Measurements from ENCODE around the gene ZC3H14.

DNA sequence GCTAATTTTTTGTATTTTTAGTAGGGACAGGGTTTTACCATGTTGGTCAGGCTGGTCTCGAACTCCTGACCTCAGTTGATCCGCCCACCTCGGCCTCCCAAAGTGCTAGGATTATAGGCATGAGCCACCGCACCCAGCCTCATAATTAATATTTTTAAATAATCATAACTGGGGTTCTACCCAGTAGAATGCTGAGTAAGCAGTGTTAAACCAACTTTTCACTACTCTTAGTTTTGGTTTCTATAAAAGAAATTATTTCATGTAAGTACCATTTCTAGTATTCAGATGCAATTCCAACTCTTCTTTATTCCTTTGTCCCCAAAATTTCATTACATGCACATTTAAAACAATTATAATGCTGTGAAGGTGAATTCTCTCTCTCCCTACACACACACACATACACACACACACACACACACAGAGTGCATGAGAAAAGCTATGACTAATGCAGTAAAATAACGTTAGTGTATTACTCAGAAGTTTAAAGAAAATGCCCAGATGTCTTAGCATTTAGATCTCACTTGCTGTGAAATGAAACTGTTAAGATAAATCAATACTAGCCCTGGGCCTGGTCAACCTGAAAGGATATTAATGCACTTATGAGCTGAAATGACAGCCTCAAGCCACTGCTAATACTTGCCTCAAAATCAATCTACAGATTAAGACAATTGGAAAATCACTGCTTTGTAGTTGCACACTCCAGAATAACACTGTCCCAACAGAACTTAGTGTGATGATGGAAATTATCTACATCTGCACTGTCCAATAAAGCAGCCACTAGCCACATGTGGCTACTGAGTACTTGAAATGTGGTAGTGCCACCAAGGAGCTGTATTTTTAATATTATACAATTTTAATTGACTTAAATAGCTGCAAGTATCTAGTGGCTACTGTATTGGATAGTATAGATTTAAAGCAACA, 44.0 kb upstream of the ZC3H14 start:
- no peak for TF ChIP-seq CTCF (IDR thresholded peaks at IDR 0.05; ENCODE audit: poor library complexity)
- no peak for TF ChIP-seq EZH2 (IDR thresholded peaks at IDR 0.05; ENCODE audit: borderline replicate concordance)
